ENCODE results near the gene PABPC1L. TPM values are rescaled to one million over a fixed set of nuclear protein-coding genes. Genes with fewer than 3 reads are reported as not detected.

The PABPC1L gene
- total and polyA plus RNA-seq, 2 of the 13 experiments (the other 11 are each of a cell fraction or from before 2014, with no cell fraction given), result 30.8 to 252 TPM

- peak; percentile 77; the same call in 1 of the 2 replicates for TF ChIP-seq HOMEZ (CRISPR knock-in tag; IDR thresholded peaks at IDR 0.05; ENCODE audit: low read depth)
- no peak for TF ChIP-seq MAFF (IDR thresholded peaks at IDR 0.05; ENCODE audit: low read depth, low read length)
- TF ChIP-seq EP300 (IDR thresholded peaks at IDR 0.05; ENCODE audit: low read depth in 2 of 2, low read length in 2 of 2), result peak in 1 of 2 experiments; percentile 60; a peak in 1 of 4 replicates
- no peak for TF ChIP-seq EP300 (CRISPR knock-in tag; IDR thresholded peaks at IDR 0.05; ENCODE audit: borderline replicate concordance)
- no peak for TF ChIP-seq ZNF740 (CRISPR knock-in tag; IDR thresholded peaks at IDR 0.05)
- TF ChIP-seq MZF1 (CRISPR knock-in tag; IDR thresholded peaks at IDR 0.05; ENCODE audit: borderline replicate concordance), result no peak
- TF ChIP-seq ZNF777 (CRISPR knock-in tag; IDR thresholded peaks at IDR 0.05), result no peak
- no peak for TF ChIP-seq PREB (CRISPR knock-in tag; IDR thresholded peaks at IDR 0.05)
- no peak for TF ChIP-seq ZFP82 (CRISPR knock-in tag; IDR thresholded peaks at IDR 0.05; ENCODE audit: borderline replicate concordance)
- TF ChIP-seq ZZZ3 (CRISPR knock-in tag; IDR thresholded peaks at IDR 0.05; ENCODE audit: borderline replicate concordance), result no peak
- TF ChIP-seq ZBTB26 (CRISPR knock-in tag; IDR thresholded peaks at IDR 0.05; ENCODE audit: borderline replicate concordance), result no peak
- no peak for TF ChIP-seq ZSCAN31 (CRISPR knock-in tag; IDR thresholded peaks at IDR 0.05; ENCODE audit: low read depth)
- no peak for TF ChIP-seq ZNF639 (CRISPR knock-in tag; conservative IDR thresholded peaks at IDR 0.05)
- no peak for TF ChIP-seq PBX2 (CRISPR knock-in tag; IDR thresholded peaks at IDR 0.05)
- no peak for TF ChIP-seq MATR3 (CRISPR knock-in tag; IDR thresholded peaks at IDR 0.05)
- no peak for TF ChIP-seq THAP8 (CRISPR knock-in tag; IDR thresholded peaks at IDR 0.05; ENCODE audit: borderline replicate concordance)
- TF ChIP-seq CENPBD1 (CRISPR knock-in tag; IDR thresholded peaks at IDR 0.05; ENCODE audit: borderline replicate concordance, low read depth), result no peak
- TF ChIP-seq ZBTB7B (CRISPR knock-in tag; IDR thresholded peaks at IDR 0.05), result no peak
- no peak for TF ChIP-seq ZNF282 (IDR thresholded peaks at IDR 0.05; ENCODE audit: partially characterized antibody)
- TF ChIP-seq MBD4 (IDR thresholded peaks at IDR 0.05; ENCODE audit: borderline replicate concordance, low read length), result no peak
- peak; percentile 89; the same call in 1 of the 2 replicates for TF ChIP-seq TARDBP (CRISPR knock-in tag; IDR thresholded peaks at IDR 0.05)
- no peak for TF ChIP-seq EEA1 (CRISPR knock-in tag; IDR thresholded peaks at IDR 0.05; ENCODE audit: borderline replicate concordance)
Observed at GRCh38 chr20:44896583-44896982, 13.3 kb upstream of the PABPC1L start (continued).

All from HepG2 (cell line).